Measurements from ENCODE around the gene SLC5A6.

DNA sequence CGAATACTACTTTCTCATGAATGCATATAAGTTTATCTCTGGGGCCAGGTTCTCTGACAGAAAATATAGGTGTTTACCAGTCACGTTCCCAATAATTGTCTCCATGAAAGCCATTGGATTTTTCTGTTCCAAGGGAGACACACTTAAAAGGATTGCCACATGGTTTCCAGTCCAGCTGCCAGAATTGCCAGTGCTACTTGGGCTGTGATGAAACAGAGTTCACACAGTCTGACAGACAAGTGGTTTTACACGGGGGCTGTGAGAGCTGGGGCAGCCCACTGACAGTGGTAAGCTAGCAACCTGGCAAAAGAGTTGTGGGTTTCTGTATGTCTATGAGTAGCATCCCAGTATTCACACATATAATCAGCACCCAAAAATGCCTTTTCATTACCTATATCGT lies 28.0 kb downstream of the SLC5A6 start:
- TF ChIP-seq, protein P1, sequence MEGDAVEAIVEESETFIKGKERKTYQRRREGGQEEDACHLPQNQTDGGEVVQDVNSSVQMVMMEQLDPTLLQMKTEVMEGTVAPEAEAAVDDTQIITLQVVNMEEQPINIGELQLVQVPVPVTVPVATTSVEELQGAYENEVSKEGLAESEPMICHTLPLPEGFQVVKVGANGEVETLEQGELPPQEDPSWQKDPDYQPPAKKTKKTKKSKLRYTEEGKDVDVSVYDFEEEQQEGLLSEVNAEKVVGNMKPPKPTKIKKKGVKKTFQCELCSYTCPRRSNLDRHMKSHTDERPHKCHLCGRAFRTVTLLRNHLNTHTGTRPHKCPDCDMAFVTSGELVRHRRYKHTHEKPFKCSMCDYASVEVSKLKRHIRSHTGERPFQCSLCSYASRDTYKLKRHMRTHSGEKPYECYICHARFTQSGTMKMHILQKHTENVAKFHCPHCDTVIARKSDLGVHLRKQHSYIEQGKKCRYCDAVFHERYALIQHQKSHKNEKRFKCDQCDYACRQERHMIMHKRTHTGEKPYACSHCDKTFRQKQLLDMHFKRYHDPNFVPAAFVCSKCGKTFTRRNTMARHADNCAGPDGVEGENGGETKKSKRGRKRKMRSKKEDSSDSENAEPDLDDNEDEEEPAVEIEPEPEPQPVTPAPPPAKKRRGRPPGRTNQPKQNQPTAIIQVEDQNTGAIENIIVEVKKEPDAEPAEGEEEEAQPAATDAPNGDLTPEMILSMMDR (IDR thresholded peaks at IDR 0.05), result no peak
- TF ChIP-seq POLR2A (IDR thresholded peaks at IDR 0.05), result no peak

All from transverse colon (tissue), 3 donors.